GM18520 (cell line): ENCODE data around the gene FMO4.
"Not testable (repeated sequence)": the region's sequence is repeated elsewhere in the genome, so short reads cannot be mapped to it uniquely, and the experiment has no call there.

ENCODE experiments used
- ATAC-seq: cut with Tn5 transposase; IDR thresholded peaks from one replicate; pipeline ENCODE4 v1.9.1; 2021; ENCODE audit not compliant: unreplicated experiment

FMO4 gene

GRCh38 chr1:171313835-171314320 lies at the start of gene FMO4:
Gene FMO4 (plus strand): TSS chr1:171314183. CDS start chr1:171319826, 5,643 bp downstream.
- peak; percentile 100 for ATAC-seq

- no peak for ATAC-seq
Observed at GRCh38 chr1:171265686-171266085, 48.3 kb upstream of the FMO4 start.

GRCh38 chr1:171266930-171267329 lies 47.1 kb upstream of the FMO4 start:
- no peak for ATAC-seq

DNA sequence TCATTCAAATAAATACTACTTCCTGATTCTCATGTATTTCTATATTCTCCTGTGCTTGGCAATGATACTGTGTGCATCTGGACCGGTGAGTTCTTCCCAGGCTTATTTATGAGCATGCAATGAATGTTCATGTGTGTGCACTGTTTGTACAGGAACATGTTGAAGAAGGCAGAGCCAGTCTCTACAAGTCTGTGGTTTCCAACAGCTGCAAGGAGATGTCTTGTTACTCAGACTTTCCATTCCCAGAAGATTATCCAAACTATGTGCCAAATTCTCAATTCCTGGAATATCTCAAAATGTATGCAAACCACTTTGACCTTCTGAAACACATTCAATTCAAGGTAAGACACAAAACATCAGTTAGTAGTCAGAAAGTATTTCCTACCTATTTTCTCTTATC lies 46.6 kb upstream of the FMO4 start:
- ATAC-seq = no peak

GRCh38 chr1:171270806-171271205 lies 43.2 kb upstream of the FMO4 start:
- no peak for ATAC-seq

DNA sequence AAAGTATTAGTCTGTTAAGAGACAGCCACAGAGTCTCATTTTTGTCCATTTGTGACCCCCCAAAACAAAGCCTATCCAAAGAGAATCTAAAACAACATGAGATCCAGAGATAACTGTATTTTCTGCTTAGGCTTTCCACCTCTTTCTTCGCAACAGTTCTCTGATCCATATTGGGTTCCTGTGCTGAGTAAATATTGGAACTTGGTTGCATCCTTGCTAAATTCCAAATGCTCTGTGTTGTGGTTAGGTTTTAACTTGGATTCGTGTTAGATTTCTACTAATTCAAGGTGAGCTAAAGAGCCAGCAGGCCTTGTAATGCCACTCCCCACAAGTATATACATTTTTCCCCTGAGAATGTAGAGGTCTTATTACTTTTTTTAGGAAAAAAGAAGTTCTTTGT lies 36.4 kb upstream of the FMO4 start:
- ATAC-seq = no peak

DNA sequence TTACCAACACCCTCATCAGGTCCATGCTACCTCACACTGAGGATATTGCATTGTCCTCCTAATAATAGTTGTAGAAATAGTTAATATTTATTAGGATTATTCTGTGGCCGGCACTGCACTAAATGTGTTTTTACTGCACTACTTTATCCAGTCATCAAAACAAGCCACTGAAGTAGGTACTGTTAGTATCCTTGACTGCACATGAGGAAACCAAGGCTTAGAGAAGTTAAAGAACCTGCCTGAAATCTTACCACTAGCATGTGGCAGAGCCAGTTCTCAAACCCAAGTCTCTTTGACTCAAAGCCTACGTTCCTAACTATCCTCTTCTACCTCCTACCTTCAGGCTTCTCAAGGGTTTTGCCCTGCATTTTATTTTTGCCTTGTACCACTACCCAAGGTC lies 34.7 kb upstream of the FMO4 start:
- no peak for ATAC-seq

DNA sequence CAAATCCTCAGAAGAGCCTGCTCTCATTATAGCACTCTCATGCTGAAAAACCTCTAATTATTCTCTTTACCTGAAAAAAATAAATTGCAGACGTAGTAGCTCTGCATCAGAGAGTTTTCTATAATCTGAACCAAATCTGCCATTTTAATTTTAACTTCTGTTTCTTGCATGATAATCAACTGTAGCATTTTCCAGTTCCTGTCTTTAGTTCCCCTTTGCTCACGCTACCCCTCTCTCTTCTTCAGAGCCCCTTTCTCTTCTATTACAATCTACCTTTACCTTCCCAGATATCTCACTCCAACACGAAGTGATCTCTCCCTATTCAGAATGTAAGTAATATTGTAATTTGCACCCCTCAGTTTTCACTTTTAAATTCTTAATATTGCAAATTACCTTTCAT lies 34.3 kb upstream of the FMO4 start:
- no peak for ATAC-seq

GRCh38 chr1:171280599-171280998 lies 33.4 kb upstream of the FMO4 start:
- ATAC-seq = no peak

GRCh38 chr1:171286032-171286705 lies 27.8 kb upstream of the FMO4 start:
- ATAC-seq = no peak

GRCh38 chr1:171290621-171291020 lies 23.4 kb upstream of the FMO4 start:
- no peak for ATAC-seq

DNA sequence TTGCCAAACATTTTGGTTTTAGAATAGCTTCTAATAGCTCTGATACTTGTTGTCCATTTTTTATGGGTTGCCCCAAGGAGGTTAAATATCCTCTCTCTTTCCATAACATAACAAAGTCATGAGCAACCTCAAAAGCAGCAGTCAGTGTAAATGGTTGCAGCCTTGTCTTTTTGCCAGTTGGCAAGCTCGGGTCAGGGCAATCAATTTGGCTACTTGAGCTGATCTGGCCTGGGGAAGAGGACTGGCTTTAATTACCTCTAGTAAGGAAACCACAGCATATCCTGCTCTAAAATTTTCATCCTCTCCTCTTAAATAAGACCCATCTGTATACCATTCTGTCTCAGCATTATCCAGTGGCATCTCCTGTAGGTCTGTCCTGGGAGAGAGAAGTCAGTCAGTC lies 21.2 kb upstream of the FMO4 start:
- no peak for ATAC-seq

GRCh38 chr1:171295383-171295782 lies 18.6 kb upstream of the FMO4 start:
- ATAC-seq = not testable (repeated sequence)

DNA sequence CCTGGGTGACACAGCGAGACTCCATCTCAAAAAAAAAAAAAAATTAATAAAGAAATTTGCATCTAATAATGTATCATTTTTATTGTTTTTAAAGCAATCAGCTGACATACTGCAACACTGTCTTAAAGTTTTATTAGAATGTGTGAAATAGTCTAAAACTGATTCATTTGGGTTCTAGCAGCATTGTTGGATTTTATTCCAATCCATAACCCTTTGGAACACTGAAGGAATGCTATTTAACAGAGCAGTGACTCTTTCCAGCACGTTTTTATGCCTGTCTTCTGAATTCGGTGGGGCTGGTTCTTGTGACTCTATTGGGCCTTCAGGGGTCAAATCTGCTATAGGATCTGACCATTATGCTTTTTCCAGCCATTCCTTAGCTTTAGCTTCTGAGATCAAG lies 18.2 kb upstream of the FMO4 start:
- ATAC-seq = no peak

DNA sequence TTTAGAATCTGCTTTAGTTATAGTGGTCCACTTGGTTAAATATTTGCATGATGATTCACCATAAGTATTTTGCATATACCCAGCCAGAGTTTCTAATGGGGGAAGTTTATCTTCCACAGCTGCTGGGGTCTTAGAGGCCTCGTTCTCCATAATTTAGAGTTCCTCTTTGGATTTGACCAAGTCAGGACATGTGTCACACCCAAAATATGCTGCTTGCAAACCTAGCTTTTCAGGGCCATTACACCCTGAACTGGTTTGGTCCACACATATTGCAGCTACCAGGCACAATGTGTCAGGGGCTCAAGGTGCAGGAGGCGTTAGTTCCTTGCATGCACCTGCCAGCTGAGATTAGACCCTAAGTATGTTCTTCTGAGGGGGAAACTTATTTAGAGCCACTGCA lies 17.1 kb upstream of the FMO4 start:
- ATAC-seq = no peak

GRCh38 chr1:171298696-171299095 lies 15.3 kb upstream of the FMO4 start:
- no peak for ATAC-seq

GRCh38 chr1:171299342-171299741 lies 14.6 kb upstream of the FMO4 start:
- ATAC-seq = no peak

GRCh38 chr1:171300401-171300800 lies 13.6 kb upstream of the FMO4 start:
- no peak for ATAC-seq

- no peak for ATAC-seq
Observed at GRCh38 chr1:171310661-171311087, 3.3 kb upstream of the FMO4 start.

- no peak for ATAC-seq
Observed at GRCh38 chr1:171311771-171312558, 2.0 kb upstream of the FMO4 start.

- peak; percentile 18 for ATAC-seq
Observed at GRCh38 chr1:171313319-171313834, 606 bp upstream of the FMO4 start.

DNA sequence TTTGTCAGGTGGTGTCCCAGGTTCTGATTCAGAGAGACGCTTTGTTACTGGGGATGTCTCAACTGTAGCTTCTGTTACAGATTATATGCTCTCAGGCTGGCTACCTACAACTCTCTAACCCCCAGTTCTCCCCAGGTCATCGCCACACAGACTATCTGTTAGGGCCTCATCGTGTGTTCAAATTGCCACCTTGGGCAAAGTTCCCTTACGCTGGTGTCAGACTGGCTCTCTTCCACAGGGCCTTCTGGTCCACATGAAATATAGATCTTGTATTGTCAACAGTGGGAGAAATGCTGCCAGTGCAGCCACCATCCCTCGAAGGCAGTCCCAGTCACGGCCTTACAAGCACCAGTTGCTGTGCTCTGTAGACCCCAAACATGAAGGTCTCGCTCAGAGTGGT lies 15.3 kb downstream of the FMO4 start:
- ATAC-seq = no peak
